22Rv1 (cell line): ENCODE data around the gene RNLS.

Experiments used
- CTCF ChIP-seq: fragments of 450-650 bp; IDR thresholded peaks from 2 replicates; pipeline ENCODE4 v1.5.1; 2017; ENCODE audit warnings: mild to moderate bottlenecking
- ZFX ChIP-seq: fragments of 450-650 bp; IDR thresholded peaks from 2 replicates; pipeline ENCODE4 v1.6.1; 2017; ENCODE audit warnings: antibody characterized with exemption, borderline replicate concordance

DNA sequence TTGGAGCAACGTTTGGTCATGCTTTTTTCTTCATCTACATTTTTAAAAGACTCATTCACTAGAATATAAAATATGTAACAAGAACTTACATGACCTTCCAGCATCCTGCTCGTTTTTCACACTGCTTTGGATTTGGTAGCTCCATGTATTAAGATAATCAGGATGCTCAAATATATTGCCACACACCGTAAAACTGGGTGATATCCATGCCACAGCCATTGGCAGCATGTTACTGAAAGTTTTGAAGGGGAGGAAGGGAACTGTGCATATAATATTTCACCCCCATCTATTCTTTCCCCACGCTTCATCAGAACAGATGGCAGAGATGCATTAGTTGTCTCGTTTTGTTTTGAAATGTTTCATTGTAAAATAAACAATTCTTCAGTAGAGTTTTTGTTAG is 158.2 kb downstream of the RNLS start:
- no peak for TF ChIP-seq CTCF
- no peak for TF ChIP-seq ZFX
